HG03565 (cell line): Measurements from ENCODE around the gene COPG2.
A peak's percentile ranks its signal among the peaks of the same experiment; 100 is the strongest.
"Not testable (repeated sequence)": the region's sequence is repeated elsewhere in the genome, so short reads cannot be mapped to it uniquely, and the experiment has no call there.

ENCODE experiments used
- ATAC-seq: cut with Tn5 transposase; IDR thresholded peaks from one replicate; pipeline ENCODE4 v1.9.1; 2021; ENCODE audit warnings: mild to moderate bottlenecking, moderate library complexity; ENCODE audit not compliant: unreplicated experiment

COPG2 gene

GRCh38 chr7:130570144-130570543 is 98.4 kb downstream of the COPG2 start:
- not testable (repeated sequence) for ATAC-seq

GRCh38 chr7:130566898-130567280 is 101.7 kb downstream of the COPG2 start:
- ATAC-seq: no peak

GRCh38 chr7:130566168-130566897 is 102.2 kb downstream of the COPG2 start:
- no peak for ATAC-seq

GRCh38 chr7:130560972-130561371 is 107.6 kb downstream of the COPG2 start:
- peak; percentile 95 for ATAC-seq

DNA sequence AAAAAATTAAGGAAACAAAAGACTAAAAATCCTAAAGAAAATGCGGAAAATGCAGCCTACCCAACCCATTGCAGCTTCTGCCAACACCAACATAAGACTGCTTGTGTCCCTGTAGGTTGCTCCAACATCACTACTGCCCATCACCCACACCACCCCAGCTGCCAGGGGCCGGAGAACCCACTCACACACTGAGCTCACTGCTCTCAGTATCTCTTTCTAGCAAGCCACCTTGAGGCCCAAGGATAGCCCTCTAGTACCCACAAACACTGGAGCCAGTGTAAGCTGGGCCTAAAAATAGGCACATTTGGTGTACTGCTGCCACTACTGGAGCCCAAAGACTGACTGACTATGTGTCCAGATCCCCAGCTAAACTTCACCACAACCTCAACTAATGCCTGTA is 109.4 kb downstream of the COPG2 start:
- ATAC-seq: no peak

DNA sequence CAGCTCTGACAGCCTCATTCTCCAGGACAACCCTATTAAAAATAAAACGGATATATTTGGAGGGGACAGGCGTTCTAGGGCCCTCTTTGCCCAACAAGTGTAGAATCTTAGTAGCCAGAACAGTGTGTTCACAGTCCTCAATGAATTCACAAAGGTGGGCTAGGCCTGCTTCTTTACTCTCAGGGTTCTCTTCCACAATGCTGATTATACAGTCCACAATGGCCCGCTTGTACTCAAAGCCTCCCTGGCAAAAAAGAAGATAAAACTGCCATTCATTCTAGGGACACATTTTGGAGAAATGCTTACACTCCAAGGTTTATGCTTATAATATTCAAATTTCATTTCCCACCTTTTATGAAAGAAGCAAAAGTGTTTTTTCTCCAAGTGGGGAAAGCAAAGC is 114.1 kb downstream of the COPG2 start:
- ATAC-seq: no peak

GRCh38 chr7:130553398-130554029 is 115.0 kb downstream of the COPG2 start:
- no peak for ATAC-seq

GRCh38 chr7:130544356-130544755 is 124.2 kb downstream of the COPG2 start:
- ATAC-seq: no peak

DNA sequence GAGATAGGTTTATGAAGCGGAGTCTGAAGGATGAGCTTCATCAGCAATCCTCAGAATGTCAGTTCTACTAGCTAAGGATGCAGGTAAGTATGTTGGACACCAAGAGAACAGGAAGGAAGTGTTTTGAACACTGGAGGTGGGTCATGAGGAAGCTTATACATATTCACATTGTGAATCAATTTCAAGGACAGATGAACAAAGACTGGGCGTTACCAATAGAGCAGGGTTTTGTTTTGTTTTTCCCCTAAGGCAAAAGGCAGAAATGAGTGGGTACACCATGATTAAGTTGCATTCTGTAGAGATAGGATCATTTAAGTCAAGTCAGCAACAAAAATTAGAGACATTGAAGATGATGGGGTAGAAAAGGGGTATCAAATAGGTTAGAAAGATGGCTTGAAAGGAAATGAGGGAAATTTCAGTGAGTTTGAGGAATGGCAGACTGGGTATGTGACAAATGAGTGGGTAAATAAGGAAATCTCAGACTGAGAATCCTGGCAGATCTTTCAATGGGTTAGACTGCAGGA is 125.0 kb downstream of the COPG2 start:
- no peak for ATAC-seq

DNA sequence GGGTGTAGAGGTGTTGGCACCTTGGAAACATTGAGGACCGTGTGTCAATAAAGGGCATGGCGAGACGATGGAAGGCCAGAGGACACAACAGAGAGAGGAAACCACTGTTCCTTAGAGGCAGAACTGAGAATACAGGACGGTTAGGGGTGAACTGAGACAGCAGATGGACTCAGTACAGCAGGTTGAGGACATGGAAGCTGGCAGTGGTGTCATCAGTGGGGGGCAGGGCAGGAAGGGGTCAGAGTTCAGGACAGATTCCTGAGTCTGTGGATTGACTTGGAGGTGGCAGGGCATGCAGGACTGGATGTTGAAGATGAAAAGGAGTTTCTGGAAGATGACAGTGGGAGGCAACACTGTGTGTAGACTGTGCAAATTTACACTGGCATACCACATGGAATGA is 126.3 kb downstream of the COPG2 start:
- not testable (repeated sequence) for ATAC-seq

- not testable (repeated sequence) for ATAC-seq
These were observed 127.3 kb downstream of the COPG2 start for GRCh38 chr7:130541287-130541686.

- ATAC-seq: not testable (repeated sequence)
These were observed 130.7 kb downstream of the COPG2 start for GRCh38 chr7:130537894-130538293.

DNA sequence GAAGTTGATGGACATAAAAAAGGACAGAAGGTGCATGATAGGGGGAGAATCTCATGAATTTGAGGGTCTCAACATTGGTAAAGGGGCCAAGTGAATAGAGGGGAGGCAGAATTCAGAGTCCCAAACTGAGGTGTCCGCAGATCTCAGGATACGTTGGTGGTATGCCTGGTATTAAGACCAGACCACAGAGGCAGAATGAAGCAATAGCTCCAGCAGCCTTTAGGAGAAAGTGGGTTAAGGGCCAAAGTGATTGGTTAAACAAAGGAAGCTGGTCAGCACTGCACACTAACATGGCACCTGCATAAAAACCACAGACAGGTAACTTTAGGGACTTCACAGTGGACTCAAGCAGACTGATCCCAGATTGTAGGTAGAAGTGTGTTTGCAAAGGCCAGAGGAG is 139.1 kb downstream of the COPG2 start:
- ATAC-seq: no peak

GRCh38 chr7:130527752-130528355 is 140.7 kb downstream of the COPG2 start:
- ATAC-seq: not testable (repeated sequence)

- ATAC-seq: no peak
These were observed 143.9 kb downstream of the COPG2 start for GRCh38 chr7:130524628-130525027.

DNA sequence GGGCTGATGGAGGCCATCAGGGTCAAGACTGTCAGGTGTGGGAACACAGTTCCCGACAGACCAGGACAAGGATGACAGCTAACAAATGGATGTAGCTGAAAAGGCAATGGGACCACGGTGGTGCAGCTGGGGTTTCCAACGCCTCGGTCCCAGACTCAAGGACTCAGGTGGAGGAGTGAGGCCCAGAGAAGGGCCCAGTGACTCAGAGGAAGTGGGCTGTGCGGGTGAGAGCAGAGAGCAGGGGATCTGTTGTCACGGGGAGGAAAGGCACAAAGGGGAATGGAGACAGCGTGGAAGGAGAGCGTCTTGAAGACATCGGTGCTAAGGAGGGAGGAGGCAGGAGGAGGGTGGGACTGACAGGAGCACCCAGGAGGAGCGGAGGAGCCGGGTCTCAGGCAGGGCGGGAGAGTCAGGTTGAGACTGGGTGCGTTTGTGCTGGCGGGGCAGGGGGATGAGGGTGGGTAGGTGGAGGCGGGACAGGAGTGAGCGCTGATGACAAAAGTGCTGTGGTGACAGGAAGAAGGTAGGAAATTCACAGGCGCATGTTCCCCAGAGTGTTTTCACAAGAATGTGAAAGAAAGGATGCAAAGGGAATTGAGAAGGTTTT is 144.9 kb downstream of the COPG2 start:
- not testable (repeated sequence) for ATAC-seq

- ATAC-seq: no peak
These were observed 147.1 kb downstream of the COPG2 start for GRCh38 chr7:130521258-130521951.

GRCh38 chr7:130515315-130516040 is 153.1 kb downstream of the COPG2 start:
- ATAC-seq: no peak

DNA sequence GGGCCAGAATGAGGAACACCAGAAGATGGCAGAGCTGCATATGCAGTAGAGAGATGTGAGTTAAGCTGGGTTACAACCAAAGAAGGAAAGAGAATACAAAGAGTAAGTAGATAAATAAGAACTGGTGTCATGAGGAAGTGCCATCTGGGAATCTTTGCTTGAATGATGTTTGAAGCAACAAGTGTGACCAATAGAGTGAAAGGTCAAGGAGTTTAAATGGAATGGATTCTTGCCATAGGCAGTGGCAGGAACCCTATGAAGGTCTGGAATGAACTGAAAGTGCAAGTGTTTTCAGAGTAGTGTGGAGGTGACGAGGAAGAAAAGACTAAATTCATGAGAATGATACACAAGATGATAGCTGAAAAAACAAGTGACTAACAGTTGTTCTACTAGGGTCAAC is 155.1 kb downstream of the COPG2 start:
- ATAC-seq: no peak

DNA sequence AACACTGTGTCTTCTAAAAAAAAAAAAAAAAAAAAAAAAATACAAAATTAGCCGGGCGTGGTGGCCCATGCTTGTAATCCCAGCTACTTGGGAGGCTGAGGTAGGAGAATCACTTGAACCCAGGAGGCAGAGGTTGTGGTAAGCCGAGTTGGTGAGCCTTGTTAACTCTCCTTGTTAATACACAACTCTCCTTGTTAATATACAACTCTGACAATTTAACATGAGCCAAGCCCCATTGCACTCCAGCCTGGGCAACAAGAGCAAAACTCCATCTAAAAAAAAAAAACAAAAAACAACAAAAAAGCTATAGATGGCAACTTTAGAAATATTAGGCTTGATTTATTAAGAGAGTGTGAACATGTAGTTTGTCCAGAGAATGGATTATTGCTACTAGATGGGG is 156.5 kb downstream of the COPG2 start:
- ATAC-seq: not testable (repeated sequence)
